Stimulated activated CD4-positive, alpha-beta T cell treated with anti-CD3 and anti-CD28 coated beads, Interleukin-12 subunit alpha, Interleukin-12 subunit beta, amount 100 ng/mL, for 48 hours (primary cell): ENCODE results near the gene AGRN.
"Not testable (repeated sequence)": the region's sequence is repeated elsewhere in the genome, so short reads cannot be mapped to it uniquely, and the experiment has no call there.

Experiments
- DNase-seq, 3 donors: peaks; one replicate each; pipeline ENCODE4 v3.0.0-alpha.2; 2020; ENCODE audit warnings: low read depth in 2 of 3, low spot score in 1 of 3

Gene AGRN

DNA sequence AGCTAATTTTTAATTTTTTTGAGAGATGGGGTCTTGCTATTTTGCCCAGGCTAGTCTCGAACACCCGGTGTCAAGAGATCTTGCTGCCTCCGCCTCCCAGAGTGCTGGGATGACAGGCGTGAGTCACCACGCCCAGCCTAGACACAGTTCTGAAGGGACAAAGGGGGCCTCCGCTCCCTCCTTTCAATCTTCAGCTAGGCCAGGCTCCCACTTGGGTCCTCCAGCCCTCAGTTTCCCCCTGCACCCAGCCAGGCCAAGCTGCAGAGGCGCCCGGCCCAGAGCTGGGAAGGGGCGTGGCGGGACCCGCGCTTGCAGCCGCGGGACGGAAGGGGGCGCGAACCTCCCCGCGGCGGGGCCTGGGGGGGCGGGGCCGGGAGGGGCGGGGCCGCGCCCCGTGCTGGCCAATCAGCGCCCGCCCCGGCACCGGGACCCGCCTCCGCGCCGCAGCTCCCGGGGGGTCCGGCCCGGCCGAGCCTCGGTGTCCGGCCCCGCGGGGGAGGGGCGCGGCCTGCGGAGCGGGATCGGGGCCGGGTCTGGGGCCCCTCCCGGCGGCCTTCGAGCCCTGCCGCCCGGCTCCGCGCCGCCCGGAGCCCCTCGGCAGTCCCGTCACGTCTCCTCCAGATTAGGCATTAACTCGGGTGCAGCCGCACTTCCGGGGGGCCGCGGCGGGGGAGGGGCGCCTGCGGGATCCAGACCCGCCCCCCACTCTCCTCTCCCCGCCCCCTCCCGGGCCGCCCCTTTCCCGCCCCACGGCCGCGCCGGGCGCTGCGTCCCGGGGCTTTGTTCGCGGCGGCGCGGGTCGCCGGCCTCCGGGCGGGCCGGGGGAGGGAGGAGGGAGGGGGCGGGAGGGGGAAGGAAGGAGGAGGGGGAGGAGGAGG lies 559 bp upstream of the AGRN start:
- peak; percentile 44 to 78 (median 63) for DNase-seq

DNA sequence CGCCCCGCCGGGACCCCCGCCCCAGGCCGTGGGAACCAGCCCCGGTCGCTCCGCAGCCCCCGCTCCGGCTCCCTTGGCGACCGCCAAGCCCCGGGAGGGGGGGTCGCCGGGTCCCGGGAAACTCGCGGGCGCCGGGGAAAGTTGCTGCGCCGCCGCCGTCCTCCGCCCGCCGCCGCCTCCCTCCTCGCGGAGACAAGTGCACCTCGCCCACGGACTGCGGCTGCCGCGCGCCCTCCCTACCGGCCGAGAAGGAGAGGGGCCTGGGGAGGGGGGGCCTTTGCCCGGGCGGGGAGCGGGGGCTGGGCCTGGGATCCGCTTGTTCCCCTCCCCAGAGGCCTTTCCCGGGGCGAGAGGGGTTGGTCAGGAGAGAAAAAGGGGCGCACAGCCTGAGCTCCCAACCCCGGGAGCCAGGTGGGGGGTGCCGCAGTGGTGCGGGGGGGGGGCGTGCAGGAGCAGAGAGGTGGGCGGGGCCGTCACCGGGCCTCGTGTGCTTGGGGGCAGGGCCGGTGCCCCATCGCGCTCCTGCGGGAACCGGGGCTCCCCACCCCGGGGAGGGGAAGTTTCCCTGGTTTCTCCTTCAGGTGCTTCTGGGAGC lies 592 bp downstream of the AGRN start:
- DNase-seq, result no peak

DNA sequence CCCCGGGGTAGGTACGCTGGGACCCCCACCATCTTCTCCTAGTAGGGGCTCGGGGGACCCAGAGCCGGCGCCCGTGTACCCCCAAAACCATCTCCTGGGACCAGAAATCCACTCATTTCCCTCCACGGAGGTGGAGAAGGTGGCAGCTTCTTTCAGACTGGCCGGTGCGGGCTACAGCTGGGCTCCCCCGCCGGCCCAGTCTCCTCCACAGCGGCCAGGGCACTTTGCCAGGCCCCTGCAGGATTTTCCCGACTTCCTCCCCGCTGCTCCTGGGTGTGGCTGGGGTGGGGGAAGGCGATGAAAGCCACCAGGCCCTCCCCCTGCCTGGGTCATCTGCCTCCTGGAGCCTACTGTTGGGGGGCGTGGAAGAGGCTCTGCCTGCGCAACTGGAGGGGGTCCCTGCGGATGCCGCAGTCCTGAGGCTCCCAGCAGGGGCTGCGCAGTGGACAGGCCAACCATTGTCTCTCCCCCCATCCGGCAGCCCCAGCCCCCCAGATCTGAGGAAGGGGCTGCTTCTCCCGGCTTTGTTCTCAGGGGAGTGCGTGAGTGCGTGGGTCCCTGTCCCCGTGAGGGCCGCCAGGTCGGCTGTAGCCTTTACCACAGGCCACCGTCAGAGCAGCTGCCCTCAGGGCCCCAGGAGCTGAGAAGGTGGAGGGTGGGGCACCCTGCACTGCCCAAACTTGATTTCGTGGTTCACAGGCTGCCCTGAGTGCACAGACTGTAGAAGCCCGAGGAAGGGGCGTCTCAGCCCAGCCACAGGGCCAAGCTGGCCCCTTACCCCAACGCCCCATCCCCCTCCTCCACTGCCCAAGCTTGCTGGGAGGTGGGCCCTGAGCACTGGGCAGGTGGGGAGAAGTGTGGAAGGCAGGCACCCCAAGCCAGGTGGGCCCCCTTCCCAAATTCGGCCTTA lies 1.3 kb downstream of the AGRN start:
- no peak for DNase-seq

DNA sequence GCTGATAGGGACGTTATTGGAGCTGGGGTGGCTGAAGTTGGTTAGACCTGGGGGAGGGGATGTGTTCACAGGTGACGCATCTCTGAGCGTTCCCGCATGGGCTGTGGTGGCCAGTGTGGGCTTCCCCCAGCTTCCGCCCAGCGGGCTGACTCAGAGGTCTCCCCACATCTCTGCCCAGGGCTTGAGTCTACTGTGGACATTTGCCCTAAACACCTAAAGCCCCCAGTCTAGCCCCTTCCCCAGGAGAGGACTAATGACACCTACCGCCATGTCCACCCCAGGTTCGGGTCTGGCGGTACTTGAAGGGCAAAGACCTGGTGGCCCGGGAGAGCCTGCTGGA lies 2.0 kb downstream of the AGRN start:
- no peak for DNase-seq

DNA sequence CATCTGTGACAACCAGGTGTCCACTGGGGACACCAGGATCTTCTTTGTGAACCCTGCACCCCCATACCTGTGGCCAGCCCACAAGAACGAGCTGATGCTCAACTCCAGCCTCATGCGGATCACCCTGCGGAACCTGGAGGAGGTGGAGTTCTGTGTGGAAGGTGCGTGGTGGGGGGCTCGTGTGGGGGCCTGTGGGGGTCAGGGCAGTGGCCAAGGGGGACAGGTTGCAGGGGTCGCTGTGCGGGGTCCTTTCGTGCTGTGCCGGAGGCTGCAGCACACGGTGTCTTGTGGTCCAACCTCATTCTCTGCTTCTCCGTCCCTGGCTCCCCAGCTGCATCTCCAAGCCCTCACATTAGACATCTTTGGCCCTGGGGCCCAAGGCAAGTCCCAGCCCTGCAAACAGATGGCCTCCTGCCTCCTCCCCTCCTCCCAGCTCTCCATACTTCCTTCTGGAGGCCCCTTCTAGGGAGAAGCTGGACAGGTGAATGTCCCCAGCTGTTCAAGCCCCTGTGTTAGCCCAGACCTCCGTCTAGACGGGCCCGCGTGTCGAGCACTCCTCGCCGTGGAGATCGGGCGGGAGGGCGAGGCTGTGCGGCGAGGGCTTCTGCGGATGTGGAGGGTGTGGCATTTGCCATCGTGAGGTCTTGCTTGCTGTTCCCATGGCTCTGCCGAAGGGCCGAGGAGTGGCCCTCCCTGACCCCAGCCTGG lies 2.5 kb downstream of the AGRN start:
- DNase-seq, result no peak

DNA sequence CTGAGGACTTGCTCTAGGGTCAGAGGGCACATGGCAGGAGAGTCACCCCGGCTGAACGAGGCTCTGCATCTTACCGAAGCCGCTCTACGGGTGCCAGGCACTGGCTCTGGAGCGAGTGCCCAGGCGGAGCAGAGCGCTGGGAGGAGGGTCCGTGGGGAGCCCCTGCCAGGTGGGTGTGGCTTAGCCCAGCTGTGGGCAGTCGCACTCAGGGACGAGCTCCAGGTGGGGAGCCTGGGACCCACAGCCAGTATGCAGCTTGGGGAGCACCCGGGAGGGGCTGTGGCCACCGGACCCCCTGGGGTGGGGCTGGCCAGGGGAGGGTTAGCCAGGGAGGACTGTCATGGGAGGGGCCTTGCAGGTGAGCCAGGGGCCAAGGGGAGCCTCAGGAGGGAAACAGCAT lies 3.8 kb downstream of the AGRN start:
- DNase-seq, result no peak

DNA sequence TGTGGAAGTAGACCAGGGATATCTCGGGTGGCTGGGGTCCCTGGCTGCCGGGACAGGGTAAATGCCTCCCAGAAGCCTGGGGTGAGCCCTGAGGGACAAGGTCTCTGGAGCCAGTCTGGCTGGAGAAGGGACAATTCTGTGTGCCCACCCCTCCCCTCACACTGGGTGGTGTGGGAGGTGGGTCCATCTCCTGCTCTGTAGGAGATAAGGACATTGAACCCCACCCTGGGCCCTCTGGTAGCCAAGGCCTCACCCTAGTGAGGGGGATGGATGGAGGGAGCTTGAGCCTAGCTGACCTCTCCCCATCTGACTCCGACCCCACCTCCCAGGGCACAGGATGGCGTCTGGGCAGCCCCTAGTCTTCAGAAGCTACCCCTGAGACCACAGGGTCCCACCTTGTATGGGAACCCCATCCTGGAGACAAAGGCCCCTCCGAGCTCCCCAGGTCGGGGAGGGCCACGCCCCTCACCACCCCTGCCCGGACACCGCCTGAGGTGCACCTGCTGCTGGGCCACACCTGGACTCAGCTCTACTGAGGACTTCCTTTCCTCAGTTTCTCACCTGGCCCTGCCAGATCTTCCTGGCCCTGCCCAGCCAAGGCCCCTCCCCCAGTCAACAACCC lies 4.3 kb downstream of the AGRN start:
- no peak for DNase-seq

DNA sequence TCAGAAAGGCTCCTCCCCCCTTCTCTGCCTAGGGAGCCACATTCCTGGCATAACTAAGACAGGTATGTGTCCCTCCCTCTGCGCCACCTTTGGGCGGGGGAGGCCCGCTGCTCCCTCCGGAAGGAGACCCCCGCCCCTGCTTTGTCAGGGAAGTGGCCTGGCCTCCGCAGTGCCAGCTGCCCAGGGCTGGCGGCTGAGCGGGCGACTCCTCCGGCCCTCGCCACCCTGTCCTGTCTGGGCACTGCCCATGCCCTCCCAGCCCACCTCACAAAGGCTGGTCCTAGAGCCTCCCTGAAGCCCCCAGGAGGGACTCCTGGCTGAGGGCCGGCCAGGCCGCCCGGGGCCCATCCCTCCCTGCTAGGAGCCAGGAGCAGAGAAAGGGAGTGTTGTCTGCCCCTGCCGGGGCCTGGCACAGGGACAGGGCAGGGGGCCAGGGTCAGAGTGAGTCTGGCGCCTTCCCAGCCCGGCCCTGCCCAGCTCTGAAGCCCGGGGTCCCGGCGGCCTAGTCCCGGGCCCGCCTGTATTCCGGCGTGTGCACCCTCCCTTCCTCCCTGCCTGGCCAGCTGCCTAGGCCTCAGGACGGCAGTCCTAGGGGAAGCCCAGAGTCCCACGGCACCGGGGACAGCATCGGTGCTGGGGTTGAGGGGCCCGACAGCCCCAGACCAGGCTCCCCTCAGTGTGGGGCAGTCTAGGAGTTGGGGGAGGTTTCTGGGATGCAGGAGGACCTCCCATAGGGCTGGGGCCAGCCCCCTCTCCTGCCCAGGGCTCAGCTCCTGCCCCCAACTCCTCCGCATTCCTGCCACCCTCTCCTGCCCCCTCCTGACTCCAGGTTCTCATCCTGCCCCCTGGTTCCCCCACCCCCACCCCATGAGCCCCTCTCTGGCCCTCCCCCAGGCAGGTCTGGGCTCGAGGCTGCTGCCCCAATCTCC lies 5.1 kb downstream of the AGRN start:
- DNase-seq, result no peak

DNA sequence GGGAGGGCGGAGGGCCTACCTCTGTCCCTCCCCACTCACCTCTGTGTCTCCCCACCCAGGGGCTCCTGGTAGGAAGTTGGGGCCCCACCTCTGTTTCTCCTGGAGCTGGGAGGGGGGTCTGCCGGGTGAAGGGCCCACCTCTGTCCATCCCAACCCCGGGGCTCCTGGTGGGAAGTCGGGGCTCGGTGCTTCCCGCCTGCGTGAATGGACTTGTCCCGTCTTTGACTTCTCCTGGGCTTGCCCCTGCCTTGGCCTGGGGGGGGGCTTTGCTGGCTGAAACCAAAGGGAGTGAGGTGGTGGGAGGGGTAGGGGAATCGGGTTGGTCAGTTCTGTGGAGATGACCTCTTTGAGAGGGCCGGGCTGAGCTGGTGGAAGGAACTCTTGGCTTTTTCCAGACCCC lies 5.8 kb downstream of the AGRN start:
- no peak for DNase-seq

DNA sequence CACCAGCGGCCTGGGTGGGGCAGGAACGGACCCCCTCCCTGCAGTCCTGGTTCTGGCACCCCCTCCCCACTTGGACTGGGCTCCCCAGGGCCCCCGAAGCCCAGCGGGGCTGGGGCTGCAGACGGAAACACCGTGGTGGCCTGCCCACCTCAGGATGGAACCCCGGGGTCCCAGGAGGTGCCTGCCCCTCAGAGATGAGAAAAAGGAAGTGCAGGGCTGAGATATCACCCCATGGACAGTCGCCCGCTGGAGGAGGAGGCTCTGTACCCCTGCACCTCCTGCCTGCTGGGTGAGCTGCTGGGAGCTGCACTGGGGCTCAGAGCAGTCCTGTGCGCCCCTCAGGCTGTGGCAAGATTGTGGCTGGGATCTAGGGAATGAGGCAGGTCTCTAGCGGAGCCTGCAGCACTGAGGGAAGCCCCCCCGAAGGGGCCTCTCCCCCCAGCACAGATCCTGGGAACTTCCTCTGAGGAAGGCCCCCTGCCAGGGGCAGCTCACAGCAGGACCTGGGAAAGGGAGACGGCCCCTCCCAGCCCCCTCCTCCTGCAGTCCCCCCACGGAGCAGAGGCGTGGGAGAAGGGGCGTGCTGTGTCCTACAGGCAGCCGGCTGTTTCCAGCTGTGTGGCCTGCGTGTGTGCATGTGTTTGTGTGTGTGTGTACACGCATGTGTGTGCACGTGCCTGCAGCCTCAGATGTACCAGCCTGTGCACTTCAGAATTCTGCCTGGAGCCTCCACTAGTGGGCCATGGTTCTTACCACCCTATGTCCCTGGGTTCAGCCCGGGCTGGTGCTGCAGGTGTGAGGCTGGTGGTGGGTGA lies 6.9 kb downstream of the AGRN start:
- no peak for DNase-seq

DNA sequence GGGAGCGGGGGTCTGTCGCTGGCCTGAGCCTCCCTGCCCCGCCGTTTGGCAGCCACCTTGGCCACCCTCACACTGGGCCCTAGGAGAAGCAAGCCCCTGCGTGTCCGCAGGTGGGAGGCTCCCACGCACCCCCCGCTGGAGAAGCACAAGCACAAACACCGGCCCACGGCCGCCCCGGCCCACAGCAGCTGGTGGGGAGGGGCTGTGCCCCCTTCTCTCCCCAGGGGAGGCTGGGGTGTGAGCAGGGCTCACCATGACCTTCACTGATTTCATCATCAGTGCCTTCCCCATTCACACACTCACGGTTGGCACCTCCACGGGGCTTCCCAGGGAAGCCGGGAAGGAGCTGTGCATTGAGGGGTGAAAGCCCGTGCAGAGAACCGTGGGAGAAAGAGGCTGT lies 7.9 kb downstream of the AGRN start:
- no peak for DNase-seq

DNA sequence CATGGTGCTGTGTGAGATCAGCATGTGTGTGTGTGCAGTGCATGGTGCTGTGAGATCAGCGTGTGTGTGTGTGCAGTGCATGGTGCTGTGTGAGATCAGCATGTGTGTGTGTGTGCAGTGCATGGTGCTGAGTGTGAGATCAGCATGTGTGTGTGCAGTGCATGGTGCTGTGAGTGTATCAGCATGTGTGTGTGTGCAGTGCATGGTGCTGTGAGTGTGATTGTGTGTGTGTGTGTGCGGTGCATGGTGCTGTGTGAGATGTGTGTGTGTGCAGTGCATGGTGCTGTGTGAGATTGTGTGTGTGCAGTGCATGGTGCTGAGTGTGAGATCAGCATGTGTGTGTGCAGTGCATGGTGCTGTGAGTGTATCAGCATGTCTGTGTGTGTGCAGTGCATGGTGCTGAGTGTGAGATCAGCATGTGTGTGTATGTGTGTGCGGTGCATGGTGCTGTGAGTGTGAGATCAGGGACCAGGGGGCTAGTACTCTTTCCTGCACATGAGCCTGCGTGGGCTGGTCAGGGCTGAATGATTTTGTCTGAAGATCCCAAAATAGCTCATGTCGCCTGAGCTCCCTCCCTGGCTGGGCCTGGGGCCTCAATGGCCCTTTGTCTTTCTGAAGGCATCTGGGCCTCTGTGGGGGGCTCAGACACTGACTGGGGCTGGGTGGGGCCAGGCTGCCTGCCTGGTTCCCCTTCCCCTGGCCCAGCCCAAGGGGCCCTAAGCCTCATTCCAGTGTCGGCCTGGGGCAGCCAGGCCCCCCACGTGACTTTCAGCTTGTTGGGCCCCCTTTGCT lies 11.1 kb downstream of the AGRN start:
- DNase-seq, result not testable (repeated sequence)

DNA sequence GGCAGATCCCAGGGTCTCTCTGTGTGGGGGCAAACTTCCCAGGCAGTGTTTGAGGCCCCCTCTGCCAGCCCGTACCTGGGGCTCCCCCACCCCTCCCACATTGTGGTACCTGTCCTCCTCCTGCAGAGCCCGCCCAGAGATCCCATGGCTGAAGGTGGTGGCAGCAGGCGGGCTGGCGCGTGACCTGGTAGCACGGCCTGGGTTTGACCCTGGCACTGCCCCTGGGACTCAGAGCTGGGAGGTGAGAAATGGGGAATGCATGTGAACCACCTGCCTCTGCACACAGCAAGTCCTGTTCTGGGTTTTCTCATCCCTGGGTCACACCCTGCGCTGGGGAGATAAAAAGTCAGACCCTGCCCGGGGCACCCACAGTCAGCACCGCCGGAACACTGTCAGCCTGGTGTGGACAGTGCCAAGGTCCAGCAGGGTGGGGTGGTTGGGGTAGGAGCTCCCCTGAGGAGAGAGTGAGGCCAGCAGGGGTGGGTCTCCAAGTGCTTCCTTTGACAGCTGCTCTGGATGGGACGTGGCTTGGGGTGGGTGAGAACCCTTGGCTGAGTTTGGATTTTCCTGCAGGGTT lies 11.8 kb downstream of the AGRN start:
- no peak for DNase-seq

DNA sequence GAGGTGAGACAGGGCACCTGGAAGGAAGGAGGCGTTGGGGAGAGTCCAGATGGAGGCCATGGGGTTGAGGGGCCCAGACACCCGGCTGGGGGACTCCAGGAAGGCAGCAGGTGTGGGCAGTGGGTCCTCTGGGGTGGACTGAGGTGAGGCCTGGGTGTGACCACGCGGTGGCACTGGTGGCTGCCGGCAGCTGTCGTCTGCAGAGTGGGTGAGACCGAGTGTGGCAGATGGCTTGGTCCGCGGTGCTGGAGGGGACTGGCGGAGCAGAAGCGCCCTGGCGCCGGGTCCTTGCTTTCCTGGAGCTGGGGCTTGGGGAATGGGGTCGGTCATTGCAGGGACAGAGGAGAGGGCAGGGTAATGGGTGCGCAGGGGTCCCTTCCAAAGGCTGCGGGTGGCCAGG lies 12.5 kb downstream of the AGRN start:
- DNase-seq, result no peak

DNA sequence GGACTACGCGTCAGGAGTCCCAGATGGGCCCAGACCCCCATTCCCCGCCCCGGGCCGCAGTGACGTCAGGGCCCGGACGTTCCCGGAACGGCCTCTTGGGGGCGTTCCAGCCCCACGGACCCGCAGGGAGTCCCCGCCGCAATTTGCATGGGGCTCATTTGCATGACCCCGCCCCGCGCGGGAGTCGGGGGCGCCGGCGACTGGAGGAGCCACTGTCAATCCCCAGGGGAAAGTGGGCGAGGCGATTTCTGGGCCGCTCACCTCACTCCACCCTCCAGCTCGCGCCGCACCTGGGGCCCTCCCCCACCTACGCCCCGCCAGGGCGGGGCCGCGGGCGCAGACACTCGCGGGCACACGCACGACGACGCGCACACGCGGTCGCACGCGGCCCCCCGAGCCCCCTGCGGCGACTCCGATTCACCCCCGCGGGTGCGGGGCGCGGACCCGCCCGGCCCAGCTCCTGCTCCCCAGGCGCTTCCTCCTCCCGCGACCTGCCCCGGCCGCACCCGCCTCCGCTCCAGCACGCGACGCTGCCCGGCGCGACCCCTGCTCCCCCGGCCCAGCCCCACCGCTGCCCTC lies 13.2 kb downstream of the AGRN start:
- peak; percentile 86 to 88 (median 87) for DNase-seq

DNA sequence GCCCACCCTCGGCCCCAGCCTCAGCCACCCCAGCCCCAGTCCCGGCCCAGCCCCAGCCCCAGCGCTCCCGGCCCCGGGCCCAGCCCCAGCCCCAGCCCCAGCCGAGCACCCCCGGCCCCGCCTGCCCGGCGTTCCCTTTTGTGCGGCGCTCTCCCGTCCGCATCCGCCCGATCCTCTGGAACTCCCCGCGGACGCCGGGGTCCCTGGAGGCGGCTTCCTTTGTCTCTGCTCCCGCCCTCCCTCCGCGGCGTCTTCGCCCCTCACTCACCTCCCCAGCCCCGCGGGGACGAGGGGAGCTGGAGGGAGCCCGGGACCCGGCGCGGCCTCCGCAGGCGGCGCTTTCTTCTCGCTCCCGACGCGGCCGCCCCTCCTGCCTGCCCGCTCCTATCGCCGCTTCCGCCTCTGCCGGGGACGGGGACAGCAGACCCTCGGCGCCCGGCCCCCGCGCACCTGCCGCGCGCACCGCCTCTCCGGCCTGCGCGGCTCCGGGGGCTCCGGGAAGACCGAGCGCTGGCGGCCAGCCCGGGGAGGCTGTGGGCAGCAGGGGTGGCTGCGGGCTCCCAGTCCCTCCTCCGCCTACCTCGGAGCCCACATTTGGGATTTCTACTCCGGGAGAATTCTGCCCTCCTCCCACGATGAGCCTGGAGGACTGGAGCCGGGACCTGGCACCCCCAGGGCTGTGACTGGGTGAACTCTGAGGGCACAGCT lies 14.0 kb downstream of the AGRN start:
- DNase-seq, result no peak

DNA sequence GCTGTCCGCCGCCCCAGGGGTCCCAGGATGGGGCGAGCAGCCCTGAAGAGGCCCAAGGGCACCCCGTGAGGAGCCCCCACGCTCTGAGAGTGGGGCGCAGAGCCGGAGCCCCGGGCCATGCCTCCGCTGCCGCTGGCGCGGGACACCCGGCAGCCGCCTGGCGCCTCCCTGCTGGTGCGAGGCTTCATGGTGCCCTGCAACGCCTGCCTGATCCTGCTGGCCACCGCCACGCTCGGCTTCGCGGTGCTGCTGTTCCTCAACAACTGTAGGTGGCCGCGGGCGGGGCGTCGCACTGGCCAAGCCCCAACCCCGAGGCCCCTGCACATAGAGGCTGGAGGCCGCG lies 14.5 kb downstream of the AGRN start:
- DNase-seq, result no peak
